Progenitor cell of endocrine pancreas (in vitro differentiated cells): ENCODE data around the gene UPK3BL1. TPM values are rescaled to one million over a fixed set of nuclear protein-coding genes. Genes with fewer than 3 reads are reported as not detected.
"Not testable (repeated sequence)": the region's sequence is repeated elsewhere in the genome, so short reads cannot be mapped to it uniquely, and the experiment has no call there.

ENCODE experiments used
- DNase-seq: peaks from one replicate; pipeline ENCODE4 v3.0.0; 2021; ENCODE audit warnings: low spot score; ENCODE audit not compliant: unreplicated experiment
- H3K27ac Mint-ChIP-seq: 2 replicates; pipeline ENCODE4 v1.8.0; 2021; ENCODE audit warnings: mild to moderate bottlenecking, moderate library complexity, mixed read lengths
- H3K27me3 Mint-ChIP-seq: 2 replicates; pipeline ENCODE4 v1.8.0; 2021; ENCODE audit warnings: mixed read lengths
- H3K36me3 Mint-ChIP-seq: 2 replicates; pipeline ENCODE4 v1.8.0; 2022; ENCODE audit warnings: mixed read lengths; ENCODE audit not compliant: insufficient read depth
- H3K4me1 Mint-ChIP-seq: 2 replicates; pipeline ENCODE4 v1.8.0; 2021; ENCODE audit warnings: low read depth, mixed read lengths
- H3K4me3 Mint-ChIP-seq: 2 replicates; pipeline ENCODE4 v1.8.0; 2021; ENCODE audit warnings: low read depth, mild to moderate bottlenecking, moderate library complexity, mixed read lengths
- H3K9me3 Mint-ChIP-seq: 2 replicates; pipeline ENCODE4 v1.8.0; 2021; ENCODE audit warnings: low read depth, mixed read lengths
- total RNA-seq: library from RNA; stranded (reverse); gene quantifications from 2 replicates; pipeline ENCODE4 v1.2.1, GENCODE V29; 2021

The UPK3BL1 gene
- total RNA-seq, 1 donor from 2014 or later, result 19.2 TPM

- DNase-seq, H3K27me3 Mint-ChIP-seq, H3K27ac Mint-ChIP-seq, H3K36me3 Mint-ChIP-seq, H3K4me1 Mint-ChIP-seq, H3K9me3 Mint-ChIP-seq, H3K4me3 Mint-ChIP-seq: not testable (repeated sequence)
Measured at GRCh38 chr7:102614873-102615272, 27.7 kb downstream of the UPK3BL1 start.

GRCh38 chr7:102614346-102614697 lies 28.3 kb downstream of the UPK3BL1 start:
- not testable (repeated sequence) for DNase-seq, H3K9me3 Mint-ChIP-seq, H3K36me3 Mint-ChIP-seq, H3K27me3 Mint-ChIP-seq, H3K4me3 Mint-ChIP-seq, H3K4me1 Mint-ChIP-seq, H3K27ac Mint-ChIP-seq

GRCh38 chr7:102613575-102614345 lies 28.8 kb downstream of the UPK3BL1 start:
- not testable (repeated sequence) for H3K4me1 Mint-ChIP-seq, H3K9me3 Mint-ChIP-seq, H3K27ac Mint-ChIP-seq, H3K4me3 Mint-ChIP-seq, H3K27me3 Mint-ChIP-seq, H3K36me3 Mint-ChIP-seq, DNase-seq

- H3K4me1 Mint-ChIP-seq, DNase-seq, H3K4me3 Mint-ChIP-seq, H3K27ac Mint-ChIP-seq, H3K36me3 Mint-ChIP-seq, H3K9me3 Mint-ChIP-seq, H3K27me3 Mint-ChIP-seq: not testable (repeated sequence)
Measured at GRCh38 chr7:102611675-102612325, 30.8 kb downstream of the UPK3BL1 start.

GRCh38 chr7:102611013-102611674 lies 31.4 kb downstream of the UPK3BL1 start:
- H3K9me3 Mint-ChIP-seq, DNase-seq, H3K27me3 Mint-ChIP-seq, H3K36me3 Mint-ChIP-seq, H3K27ac Mint-ChIP-seq, H3K4me3 Mint-ChIP-seq, H3K4me1 Mint-ChIP-seq: not testable (repeated sequence)

GRCh38 chr7:102610441-102610840 lies 32.1 kb downstream of the UPK3BL1 start:
- H3K4me3 Mint-ChIP-seq, H3K27me3 Mint-ChIP-seq, H3K4me1 Mint-ChIP-seq, DNase-seq, H3K9me3 Mint-ChIP-seq, H3K36me3 Mint-ChIP-seq, H3K27ac Mint-ChIP-seq: not testable (repeated sequence)

- not testable (repeated sequence) for H3K36me3 Mint-ChIP-seq, H3K27ac Mint-ChIP-seq, H3K27me3 Mint-ChIP-seq, H3K4me1 Mint-ChIP-seq, H3K4me3 Mint-ChIP-seq, DNase-seq, H3K9me3 Mint-ChIP-seq
Measured at GRCh38 chr7:102609734-102610133, 32.9 kb downstream of the UPK3BL1 start.

GRCh38 chr7:102606848-102607247 lies 35.7 kb downstream of the UPK3BL1 start:
- H3K4me1 Mint-ChIP-seq, H3K36me3 Mint-ChIP-seq, DNase-seq, H3K27me3 Mint-ChIP-seq, H3K9me3 Mint-ChIP-seq, H3K4me3 Mint-ChIP-seq, H3K27ac Mint-ChIP-seq: not testable (repeated sequence)

- not testable (repeated sequence) for H3K9me3 Mint-ChIP-seq, H3K4me3 Mint-ChIP-seq, H3K36me3 Mint-ChIP-seq, H3K27me3 Mint-ChIP-seq, H3K27ac Mint-ChIP-seq, DNase-seq, H3K4me1 Mint-ChIP-seq
Measured at GRCh38 chr7:102604431-102605145, 38.0 kb downstream of the UPK3BL1 start.

- not testable (repeated sequence) for DNase-seq, H3K36me3 Mint-ChIP-seq, H3K4me3 Mint-ChIP-seq, H3K27ac Mint-ChIP-seq, H3K4me1 Mint-ChIP-seq, H3K27me3 Mint-ChIP-seq, H3K9me3 Mint-ChIP-seq
Measured at GRCh38 chr7:102602317-102602716, 40.3 kb downstream of the UPK3BL1 start.

- not testable (repeated sequence) for H3K4me3 Mint-ChIP-seq, H3K9me3 Mint-ChIP-seq, DNase-seq, H3K27ac Mint-ChIP-seq, H3K4me1 Mint-ChIP-seq, H3K27me3 Mint-ChIP-seq, H3K36me3 Mint-ChIP-seq
Measured at GRCh38 chr7:102599699-102600098, 42.9 kb downstream of the UPK3BL1 start.

- DNase-seq, H3K27me3 Mint-ChIP-seq, H3K27ac Mint-ChIP-seq, H3K4me1 Mint-ChIP-seq, H3K36me3 Mint-ChIP-seq, H3K4me3 Mint-ChIP-seq, H3K9me3 Mint-ChIP-seq: not testable (repeated sequence)
Measured at GRCh38 chr7:102596036-102596435, 46.6 kb downstream of the UPK3BL1 start.
